Cerebellar cortex (tissue), 1 donor: Measurements from ENCODE around the gene CAPN10.

Source experiments
- DNase-seq: peaks from one replicate; pipeline ENCODE4 v3.0.0-alpha.2; 2015; ENCODE audit warnings: low spot score

CAPN10 gene

DNA sequence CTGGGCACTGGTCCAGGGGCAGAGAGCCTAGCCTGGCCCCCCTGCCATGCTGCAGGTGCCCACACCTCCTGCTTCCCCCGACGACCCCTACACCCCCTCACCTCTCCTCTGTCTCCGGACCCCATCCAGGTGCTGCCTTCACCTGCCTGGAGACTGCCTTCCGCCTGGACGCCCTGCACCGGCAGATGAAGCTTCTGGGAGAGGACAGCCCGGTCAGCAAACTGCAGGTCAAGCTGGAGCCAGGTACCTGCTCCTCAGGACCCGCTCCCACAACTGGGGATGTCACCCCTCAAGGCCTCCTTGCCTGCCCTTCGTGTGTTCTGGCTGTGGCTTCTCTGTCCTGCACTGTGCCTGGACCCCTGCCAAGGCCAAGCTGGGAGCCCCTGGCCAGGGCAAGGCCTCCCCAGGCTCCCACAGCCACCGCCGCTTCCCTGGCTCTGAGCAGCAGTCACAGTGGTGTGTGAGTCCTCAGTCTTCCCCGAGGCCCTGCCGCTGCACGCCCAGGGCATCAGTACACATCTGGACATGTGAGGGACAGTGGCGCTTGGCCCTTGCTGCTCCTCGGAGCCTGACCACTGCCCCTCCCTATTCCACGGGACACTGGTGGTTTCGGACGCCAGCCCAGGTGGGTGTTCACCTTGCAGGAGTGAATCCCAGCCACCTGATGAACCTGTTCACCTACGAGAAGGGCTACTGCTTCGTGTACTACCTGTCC, 12.0 kb upstream of the CAPN10 start:
- DNase-seq, result no peak

DNA sequence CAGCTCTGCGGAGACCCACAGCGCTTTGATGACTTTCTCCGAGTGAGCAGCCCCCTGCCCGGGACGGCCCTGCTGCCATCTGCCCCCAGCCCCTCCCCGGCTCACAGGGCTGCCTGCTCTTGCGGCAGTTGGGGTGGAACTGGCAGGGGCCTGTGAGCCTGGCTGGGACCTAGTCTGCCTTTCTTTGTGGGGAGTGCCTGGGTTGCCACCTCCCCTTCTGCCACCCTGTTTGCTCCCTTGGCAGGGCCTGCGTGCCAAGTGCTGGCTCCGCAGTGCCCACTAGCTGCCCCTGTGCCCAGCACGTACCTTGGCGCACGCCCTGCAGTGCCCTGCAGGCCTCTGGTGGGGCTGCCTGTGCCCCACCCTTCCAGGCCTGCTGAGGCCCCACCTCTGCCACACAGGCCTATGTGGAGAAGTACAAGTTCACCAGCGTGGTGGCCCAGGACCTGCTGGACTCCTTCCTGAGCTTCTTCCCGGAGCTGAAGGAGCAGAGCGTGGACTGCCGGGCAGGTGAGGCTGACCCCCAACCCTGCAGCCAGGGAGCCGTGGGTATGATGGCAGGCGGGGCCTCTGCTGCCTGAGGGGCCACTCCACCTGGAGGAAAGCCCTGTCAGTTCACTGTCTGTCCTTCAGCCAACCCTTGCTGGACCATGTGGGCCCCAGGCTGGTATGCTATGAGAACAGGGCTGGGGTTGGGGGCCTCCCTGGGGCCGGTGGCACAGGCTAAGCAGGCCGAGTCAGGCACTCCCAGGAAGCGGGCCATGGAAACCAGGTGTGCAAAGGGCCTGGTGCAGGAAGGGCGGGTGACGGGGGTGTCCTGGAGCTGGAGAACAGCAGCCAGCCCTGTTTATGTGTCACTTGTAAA, 11.2 kb upstream of the CAPN10 start:
- DNase-seq, result no peak

DNA sequence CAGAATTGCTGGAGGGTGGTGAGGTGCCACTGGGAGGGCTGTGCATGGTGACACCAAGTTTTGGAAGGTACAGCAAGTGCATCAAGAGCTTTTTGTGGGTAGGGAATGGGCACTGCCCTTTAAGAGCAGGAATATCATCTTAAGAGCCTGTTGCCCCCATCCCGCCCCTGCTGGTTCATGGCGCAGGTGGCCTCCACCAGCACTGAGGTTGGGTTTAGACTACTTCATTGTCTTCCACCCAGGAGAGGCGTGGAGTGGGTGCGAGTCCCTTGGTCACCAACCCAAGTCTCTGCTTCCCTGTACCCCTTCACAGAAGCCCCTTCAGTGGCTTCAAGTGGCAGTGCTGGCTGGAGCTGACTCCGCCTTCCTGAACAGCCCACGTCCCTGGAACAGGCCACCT, 10.5 kb upstream of the CAPN10 start:
- no peak for DNase-seq

DNA sequence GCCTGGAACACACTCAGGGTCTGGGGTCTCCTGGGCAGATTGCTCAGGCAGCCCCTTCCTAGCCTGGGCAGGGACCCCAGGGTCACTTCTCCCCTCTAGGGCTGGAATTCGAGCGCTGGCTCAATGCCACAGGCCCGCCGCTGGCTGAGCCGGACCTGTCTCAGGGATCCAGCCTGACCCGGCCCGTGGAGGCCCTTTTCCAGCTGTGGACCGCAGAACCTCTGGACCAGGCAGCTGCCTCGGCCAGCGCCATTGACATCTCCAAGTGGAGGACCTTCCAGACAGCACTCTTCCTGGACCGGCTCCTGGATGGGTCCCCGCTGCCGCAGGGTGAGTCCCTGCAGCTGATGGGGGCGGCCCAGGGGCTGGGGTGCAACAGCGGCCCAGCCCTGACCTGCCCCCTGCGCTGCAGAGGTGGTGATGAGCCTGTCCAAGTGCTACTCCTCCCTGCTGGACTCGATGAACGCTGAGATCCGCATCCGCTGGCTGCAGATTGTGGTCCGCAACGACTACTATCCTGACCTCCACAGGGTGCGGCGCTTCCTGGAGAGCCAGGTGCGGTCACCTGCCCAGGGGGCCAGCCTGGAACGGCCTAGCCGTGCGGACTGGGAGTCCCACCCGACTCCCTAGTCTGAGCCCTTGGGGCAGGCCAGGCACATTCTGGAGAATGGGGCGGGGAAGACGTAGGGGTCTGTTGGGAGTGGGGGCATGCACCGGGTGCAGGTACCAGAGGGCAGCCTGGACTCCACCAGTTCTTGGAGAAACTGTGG, 9.9 kb upstream of the CAPN10 start:
- DNase-seq, result no peak

DNA sequence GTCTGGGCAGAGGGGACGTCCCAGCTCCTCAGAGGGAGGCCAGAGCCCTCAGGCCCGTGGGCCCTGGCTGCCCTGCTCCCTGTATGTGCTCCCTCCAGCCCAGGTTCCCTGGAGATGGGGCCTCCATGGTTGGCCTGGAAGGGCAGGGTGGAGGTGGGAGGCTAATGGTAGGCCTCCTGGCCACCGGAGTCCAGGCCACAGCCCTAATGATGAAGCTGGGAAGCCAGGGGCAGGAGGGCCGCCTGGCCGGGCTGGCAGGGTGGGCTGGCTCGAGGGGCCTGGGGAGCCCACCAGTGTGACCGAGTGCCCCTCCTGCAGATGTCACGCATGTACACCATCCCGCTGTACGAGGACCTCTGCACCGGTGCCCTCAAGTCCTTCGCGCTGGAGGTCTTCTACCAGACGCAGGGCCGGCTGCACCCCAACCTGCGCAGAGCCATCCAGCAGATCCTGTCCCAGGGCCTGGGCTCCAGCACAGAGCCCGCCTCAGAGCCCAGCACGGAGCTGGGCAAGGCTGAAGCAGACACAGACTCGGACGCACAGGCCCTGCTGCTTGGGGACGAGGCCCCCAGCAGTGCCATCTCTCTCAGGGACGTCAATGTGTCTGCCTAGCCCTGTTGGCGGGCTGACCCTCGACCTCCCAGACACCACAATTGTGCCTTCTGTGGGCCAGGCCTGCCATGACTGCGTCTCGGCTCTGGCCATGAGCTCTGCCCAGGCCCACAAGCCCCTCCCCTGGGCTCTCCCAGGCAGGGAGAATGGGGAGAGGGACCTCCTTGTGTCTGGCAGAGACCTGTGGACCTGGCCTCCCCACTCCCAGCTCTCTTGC, 9.0 kb upstream of the CAPN10 start:
- DNase-seq, result no peak

DNA sequence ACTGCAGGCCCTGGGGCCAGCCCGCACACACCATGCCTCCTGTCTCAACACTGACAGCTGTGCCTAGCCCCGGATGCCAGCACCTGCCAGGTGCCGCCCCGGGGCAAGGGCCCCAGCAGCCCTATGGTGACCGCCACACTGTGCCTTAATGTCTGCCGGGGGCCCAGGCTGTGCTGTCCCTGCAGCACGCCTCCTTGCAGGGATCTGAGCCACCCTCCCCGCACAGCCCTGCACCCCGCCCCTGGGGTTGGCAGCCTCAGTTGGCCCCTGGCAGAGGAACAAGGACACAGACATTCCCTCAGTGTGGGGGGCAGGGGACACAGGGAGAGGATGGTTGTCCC, 8.5 kb upstream of the CAPN10 start:
- DNase-seq, result no peak

DNA sequence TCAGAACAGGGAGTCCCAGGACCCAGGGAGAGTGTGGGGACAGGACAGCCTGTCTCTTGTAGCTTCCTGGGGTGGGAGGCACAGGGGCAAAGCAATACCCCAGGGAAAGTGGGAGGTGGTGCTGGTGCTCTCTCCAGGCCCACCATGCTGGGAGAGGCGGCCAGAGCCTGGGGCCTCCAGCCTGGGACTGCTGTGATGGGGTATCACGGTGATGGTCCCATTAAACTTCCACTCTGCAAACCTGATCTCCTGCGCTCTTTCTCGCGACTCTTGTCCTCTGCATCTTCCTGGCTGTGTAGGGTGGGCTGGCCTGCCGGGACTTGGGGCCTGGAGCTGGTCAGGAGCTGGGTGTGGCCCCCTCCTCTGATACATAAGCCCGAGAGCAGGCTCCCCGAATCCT, 8.0 kb upstream of the CAPN10 start:
- DNase-seq, result no peak

DNA sequence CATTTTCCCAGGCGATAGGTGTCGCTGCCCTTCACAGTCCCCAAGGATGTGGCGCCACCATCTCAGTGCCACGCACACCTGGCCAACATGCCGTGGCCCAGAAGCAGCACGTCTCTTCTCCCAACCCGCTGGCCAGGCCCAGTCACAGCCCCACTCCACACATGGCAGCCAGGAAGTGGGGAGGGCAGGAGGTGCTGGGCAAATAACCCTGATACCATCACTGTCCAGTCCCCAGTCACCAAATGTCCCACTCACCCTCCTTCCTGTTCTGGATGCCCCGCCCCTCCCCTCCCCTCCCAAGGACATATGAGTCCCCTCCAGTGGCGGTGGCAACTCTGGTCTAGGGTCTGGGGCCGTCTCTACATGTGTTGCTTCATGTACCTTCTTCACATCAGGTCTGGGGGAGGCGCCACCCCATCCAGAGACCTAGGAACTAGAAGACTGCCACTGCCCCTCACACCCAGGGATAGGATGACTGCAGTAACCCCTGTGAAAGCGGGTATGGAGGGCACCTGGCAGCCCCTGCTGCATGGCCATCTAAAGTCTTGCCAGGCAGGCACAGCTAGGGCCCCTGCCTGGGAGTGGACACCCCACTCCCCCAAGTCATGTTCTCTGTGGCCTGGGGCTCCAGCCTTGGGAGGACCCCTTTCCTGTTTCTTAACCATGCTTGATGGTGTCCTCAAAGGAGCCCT, 7.3 kb upstream of the CAPN10 start:
- DNase-seq, result no peak

DNA sequence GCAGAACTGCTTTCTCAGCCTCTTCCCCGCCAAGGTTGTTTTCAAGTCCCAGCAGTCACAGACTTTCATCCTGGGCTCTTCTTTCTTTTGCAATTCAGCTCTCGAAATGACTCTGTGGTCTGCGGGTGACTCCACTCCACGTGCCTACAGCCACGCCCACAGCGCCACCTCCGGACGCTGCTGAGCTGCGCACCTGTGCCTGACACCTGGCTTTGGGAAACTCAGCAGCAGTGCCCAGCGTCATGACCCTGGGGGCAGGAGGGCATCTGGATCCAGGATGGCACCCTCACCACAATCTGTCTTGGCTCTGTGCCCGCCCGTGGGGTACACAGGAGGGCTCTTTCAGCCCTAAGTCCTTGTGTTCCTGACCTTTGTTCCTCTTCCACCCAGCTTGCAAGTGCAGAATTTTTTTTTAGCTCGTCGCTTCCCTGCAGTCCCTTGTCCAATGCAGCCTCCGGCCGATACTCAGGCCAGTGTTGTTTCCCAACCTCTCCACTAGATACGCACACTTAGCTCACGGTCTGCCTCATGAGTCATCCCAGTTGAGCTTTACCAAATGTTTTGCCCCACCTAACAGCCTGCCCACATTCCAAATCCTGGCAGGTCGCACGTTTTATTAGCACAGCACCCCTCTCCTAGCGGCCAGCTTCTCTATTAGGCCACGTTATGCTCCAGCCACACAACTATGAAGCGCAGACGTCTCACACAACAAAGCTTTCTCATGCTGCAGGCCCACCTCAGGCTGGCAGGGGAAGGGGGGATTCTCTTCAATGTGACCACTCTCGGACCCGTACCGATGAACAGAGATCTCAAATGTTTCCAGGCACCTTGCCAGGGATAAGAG, 6.5 kb upstream of the CAPN10 start:
- no peak for DNase-seq

DNA sequence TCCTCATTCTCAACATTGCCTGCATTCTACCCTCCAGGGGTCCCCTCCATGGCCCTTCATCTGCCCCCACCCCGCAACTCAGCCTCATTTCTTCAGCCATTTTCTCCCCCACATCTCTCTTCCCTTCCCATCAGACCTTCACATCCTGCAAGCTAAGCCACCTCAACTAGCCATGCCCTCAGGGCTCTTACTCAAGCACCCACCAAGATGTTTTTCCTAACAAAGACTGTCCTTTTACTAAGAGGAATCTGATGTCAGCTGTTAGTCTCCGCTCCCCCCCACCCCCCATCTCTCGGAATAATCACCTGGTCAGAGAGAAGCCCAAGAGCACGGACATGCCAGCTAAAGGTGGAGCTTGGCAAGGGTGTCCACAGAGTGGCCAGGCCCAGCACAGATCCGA, 4.7 kb upstream of the CAPN10 start:
- no peak for DNase-seq

DNA sequence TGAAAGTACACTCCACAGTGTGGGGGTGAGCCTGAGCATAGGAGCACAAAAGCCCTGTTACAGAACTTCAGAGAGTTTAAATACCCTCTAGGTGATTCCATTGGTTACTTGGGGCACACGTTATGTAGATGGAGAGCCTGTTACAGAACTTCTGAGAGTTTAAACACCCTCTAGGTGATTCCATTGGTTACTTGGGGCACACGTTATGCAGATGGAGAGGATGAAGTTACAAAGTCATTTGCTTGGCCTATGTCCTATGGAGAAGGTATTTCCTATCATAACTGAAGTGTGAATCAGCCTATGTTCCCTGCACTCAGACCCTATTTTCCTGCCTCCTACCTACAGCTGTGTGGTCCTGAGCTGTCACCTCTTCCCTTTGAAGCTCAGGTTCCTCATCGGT, 3.8 kb upstream of the CAPN10 start:
- no peak for DNase-seq

DNA sequence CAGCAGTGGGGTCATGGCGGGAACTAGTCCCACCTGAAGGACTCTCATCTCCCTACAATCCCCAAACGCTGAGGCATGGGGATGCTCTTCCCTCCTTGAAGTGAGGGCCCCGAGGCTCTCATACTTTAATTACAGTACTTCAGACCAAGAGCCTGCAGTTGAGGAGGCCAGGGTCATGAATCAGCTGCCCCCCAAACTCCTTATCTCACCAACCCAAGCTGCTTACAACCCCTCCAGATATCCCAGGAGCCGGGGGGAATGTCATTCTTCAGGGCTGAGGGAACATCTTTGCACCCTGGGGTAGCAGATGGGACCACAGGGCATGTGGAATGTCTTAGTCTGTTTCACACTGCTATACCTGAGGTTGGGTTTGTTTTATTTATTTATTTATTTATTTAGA, 2.8 kb upstream of the CAPN10 start:
- DNase-seq, result no peak

DNA sequence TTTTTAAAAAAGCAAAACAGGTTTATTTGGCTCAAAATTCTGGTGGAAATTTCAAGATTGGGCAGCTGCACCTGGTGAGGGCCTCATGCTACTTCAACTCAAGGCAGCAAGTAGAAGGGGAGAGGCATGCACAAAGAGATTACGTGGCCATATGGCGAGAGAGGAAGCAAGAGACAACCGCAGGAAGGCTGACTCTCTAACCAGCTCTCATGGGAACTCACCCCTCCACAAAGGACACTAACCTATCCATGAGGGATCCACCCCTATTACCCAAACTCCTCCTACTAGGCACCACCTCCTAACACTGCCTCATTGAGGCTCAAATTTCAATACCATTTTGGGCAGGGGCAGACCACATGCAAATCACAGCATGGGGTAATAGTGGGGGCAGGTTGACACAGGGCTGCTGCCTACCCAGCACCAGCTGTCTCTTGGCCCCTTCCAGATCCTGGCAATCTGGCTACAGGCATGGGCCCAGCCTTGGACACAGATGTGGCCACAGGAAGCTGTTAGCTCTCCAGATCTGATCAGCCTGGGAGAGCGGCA, 2.0 kb upstream of the CAPN10 start:
- DNase-seq, result no peak

DNA sequence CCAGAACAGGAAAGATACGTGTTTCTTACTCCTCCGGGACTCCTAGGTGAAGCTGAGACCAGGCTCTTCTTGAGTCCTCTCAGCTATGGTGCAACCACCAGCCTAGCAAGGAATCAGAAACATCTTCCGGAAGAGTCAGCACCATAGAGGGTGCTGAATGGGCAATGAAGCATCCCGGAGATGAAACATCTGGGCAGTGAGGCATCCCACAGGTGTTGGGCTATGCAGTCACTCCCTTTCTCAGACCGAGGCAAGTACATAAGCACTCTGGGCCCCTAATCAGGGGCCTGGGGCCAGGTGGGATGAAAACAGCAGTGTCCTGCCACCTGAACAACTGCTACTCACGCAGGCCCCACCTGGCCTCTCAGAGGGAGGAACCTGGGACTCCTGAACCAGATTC, 1.4 kb upstream of the CAPN10 start:
- DNase-seq, result no peak

DNA sequence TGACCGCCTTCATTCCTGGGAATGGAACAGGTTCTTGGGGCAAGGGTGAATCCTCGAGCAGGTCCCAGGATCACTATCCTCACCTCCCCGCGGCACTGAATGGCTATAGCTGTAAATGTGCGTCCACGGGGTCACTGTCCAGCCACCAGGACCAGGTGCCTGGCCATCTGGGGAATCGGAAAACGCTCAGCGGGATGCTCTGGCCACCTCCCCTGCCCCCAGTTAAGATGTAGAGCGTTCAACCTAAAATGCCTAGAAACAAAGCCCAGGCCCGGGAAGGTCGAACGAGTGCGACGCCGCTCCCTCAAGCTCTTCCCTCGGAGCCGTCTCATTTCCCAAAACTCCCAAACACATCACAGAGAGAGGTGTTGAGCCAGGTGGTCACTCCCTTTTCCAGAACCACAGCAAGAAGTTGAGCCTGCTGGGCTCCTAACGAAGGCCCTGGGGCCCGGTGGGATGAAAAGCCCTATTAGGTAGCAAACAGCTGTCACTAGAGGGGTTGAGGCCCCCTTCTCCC, 795 bp upstream of the CAPN10 start:
- DNase-seq, result no peak

DNA sequence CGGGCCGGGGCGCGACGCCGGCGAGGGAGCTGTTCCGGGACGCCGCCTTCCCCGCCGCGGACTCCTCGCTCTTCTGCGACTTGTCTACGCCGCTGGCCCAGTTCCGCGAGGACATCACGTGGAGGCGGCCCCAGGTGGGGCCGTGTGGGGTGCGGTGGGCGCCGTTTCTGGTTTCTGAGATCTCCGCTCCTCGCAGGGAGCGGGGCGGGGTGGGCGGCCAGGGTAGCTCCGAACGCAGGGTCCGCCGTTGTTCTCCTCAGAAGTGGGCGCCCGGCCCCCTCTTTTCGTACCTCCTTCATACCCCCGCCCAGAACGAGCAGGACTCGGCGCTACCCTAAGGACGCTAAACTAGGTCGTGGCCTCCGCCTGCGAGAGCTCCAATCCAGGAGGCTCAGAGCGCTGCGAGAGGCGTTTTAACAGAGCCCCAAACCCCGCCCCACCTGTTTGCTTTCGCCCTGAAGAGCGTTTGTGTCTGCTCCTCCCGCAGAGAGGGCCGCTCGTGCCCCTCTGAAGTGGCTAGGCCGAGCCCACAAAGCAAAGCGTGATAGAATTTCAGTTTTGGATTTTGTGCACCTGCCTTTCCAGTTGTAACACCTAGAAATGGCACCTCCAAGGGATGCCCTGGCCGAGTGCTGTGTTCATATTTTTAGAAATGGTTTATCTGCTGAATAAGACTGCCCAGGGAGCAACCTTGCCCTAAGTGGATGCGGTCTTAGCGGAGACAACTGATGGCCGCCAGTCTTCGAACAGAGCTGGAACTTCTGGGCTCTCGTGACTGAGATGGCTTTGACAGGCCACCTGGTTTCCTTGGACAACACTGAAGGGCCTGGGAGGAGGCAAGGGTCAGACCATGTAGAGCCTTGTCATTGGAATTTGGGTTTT, 626 bp downstream of the CAPN10 start:
- DNase-seq, result peak; percentile 38

DNA sequence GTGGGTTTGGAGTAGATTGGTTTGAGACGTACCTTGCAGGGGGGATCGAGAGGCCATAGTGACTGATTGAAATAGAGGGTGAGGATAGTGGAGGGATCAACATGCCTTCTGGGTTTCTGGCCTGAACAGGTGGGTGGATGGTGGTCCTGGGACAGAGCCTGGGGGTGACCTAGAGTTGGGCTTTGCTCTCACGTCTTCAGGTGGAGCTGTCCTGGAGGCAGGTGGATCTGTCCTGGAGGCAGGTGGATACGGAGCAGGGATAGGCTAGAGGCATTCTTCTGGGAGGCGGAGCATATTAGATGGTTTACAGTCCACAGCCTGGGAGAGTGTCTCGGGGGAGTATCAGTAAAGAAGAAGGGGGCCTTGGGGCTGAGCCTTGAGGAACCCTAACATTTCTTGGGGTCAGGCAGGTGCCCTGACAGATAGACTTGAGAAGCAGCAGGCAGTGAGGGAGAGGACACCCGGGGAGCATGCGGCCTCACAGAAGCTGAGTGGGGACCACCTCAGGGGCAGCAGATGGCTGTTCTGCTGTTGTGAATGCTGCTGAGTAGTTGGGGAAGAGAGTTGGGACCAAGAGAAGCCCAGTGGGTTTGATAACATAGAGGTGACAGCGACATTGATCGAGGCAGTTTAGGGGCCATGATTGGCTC, 1.6 kb downstream of the CAPN10 start:
- no peak for DNase-seq

DNA sequence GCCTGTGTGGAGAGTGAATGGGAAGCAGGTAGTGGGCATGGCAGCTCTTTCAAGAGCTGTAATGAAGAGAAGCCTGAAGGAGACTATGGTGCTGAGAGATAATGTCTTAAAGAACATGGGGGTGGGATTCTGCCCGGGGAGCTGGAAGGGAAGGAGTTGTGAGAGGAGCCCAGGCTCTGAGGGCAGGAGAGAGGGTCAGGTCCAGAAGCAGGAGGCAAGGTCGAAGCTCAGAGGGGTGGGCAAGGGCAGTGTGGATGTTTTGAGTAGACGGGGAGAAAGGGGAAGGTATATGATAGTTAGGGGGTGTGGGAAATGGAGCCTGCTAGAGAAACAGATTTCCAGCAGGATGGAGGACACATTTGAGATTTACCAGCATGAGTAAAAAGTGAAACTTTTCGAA, 2.1 kb downstream of the CAPN10 start:
- DNase-seq, result no peak
